DMS79 (cell line): ENCODE results near the gene RAB1A.
"Not testable (repeated sequence)": the region's sequence is repeated elsewhere in the genome, so short reads cannot be mapped to it uniquely, and the experiment has no call there.

Experiments used
- DNase-seq: peaks from one replicate; lab custom pipeline; 2025; lab: John Stamatoyannopoulos, UW

RAB1A gene

DNA sequence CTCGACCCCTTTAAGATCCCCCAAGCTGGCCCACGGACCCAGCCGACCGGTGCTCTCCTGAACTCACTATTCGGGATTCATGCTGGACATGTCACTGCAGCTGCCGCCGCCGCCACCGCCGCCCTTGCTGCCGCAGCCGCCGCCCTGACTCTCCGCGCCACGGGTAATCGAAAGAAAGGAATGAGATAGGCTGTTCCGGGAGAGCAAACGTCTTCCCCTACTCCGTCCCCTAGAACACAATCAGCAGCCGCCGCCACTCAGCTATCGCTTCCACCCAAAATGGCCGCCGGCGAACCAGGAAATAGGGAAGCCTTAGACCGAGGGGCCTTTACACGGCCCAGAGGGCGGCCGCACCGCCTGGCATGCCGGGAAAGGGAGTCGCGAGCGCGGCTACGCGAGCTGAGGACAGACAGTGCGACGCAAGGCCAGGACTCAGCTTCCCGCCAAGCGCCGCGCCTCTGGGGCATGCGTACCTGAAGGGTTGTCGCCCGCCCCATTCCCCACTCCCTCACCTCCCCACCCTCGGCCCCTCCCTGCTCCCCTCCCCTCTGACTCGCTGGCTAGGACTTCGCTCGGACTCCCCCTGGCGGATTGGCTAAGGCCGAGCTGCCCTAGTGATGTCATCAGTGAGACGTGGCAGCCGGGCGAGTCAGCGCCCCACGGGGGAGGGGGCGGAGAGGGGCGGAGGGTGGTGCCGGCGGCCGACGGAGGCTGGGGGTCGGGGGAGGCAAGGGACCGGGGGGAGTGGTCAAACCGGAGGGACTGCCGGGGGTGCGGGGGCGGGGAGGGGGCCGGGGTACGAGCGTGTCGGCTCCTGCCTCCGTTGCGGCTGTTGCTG lies at the start of gene RAB1A:
Gene RAB1A, minus strand, starts transcription at position 281 of the 838 bp plus-strand sequence. Its CDS starts 191 bp downstream, at position 90.
- DNase-seq: peak; percentile 99

DNA sequence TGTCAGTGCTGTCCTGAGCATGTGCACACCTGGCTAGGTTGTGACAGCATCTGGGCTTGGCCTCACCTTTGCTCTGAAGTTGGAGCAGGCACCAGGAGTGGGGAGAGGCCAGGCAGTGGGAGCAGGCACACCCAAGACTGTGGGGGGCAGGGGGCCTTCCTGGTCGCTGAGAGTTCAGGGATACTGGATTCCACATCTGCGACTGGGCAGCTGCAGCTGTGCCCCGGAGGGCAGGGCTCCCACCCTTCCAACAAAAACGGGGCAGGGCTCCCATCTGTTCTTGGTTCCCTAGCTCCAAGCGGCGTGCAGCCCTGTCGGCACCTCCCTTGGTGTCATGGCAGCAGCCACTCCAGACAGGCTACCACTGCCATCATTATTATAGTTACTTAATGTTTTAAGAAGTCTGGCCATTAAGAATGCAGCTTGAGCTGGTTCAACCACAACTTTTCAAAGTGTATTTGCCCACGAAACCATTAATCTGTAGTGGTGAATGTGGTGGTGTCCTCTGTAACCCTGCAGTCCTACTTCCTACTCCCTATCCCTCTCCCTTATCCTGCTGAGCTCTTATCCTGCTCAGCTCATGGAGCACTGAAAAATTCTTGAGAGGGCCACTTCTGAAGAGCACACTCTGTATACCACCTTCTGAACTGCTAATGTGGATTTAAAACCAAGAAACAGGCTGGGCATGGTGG lies 48.0 kb upstream of the RAB1A start:
- DNase-seq: peak; percentile 72

DNA sequence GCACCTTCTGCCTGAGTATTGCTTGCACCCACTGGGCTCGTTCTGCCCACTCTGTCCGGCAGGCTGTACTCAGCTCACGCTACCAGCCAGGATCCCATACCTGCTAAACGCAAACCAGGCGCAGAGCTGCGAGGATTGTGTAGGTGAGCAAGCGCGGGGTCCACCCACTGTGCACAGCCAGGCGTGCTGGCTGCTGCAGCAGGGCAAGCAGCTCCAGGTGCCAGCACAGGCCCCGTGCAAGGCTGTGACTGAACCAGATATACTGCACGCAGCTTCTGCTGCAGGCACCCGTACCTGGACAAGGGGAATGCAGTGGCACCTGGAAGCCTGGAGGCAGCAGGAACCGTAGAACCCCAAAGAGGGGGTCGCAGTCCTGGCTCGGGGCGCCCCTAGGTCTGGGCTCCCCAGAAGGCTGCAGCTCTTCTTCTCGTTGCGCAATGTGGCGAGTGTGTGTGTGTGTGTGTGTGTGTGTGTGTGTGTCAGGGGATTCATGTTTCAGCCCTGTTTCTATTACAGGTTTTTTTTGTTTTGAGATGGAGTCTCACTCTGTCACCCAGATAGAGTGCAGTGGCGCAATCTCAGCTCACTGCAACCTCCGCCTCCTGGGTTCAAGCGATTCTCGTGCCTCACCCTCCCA lies 46.1 kb upstream of the RAB1A start:
- DNase-seq: no peak

DNA sequence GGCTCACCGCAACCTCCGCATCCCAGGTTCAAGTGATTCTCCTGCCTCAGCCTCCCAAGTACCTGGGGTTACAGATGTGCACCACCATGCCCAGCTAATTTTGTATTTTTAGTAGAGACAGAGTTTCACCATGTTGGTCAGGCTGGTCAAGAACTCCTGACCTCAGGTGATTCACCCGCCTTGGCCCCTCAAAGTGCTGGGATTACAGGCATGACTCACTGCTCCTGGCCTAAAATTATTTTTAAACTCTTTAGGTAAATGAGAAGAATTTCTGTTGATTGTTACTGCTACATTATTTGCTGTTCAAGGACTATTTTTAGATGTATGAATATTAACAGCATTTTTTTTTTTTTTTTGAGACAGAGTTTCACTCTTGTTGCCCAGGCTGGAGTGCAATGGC lies 44.1 kb upstream of the RAB1A start:
- not testable (repeated sequence) for DNase-seq

DNA sequence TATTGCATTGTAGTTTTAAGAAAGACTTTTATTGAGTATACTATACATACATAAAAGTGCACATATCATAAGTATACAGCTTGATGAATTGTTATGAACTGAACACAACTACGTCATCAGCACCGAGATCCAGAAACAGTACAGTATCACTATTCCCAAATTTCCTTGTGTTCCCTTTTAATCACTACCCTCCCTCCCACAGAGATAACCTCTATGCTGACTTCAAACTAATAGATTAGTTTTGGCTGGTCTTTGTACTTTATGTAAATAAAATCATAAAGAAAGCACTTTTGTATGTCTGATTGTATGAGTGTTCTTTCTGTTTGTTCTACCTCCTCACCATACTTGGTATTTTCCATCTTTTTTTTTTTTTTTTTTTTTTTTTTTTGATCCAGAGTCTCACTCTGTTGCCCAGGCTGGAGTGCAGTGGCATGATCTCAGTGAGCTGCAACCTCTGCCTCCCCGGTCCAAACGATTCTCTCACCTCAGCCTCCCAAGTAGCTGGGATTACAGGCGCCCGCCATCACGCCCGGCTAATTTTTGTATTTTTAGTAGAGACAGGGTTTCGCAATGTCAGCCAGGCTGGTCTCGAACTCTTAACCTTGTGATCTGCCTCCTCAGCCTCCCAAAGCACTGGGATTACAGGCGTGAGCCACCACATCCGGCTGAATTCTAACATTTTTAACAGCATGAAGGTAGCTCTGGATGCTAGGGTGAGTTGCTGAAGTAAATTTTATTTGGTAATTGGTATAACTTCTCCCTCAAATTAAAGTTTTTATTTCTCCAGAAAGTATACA lies 43.3 kb upstream of the RAB1A start:
- no peak for DNase-seq

DNA sequence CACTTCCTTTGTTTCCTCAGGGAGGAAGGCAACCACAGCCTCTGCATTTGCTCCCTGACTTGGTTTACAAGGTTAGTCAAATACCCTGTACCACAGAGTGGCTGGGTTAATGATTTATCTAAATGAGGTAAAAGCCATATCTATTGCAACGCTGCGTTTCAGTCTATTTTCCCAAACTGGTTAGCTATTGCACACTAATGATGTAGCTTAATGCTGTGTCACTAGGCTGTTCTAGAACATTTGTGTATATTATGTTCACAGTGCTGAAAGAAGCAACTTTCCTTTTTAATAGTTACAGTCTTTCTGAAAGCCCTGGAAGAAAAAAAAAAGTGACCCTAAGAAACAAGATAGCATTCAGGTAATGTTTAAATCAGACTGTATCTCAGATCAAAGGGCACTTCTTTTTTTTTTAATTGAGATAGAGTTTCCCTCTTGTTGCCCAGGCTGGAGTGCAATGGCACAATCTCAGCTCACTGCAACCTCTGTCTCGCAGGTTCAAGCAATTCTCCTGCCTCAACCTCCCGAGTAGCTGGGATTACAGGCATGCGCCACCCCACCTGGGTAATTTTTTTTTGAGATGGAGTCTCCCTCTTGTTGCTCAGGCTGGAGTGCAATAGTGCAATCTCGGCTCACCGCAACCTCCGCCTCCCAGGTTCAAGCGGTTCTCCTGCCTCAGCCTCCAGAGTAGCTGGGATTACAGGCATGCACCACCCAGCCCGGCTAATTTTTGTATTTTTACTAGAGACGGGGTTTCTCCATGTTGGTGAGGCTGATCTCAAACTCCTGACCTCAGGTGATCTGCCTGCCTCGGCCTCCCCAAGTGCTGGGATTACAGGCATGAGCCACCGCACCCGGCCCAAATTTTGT lies 40.9 kb upstream of the RAB1A start:
- DNase-seq: not testable (repeated sequence)

DNA sequence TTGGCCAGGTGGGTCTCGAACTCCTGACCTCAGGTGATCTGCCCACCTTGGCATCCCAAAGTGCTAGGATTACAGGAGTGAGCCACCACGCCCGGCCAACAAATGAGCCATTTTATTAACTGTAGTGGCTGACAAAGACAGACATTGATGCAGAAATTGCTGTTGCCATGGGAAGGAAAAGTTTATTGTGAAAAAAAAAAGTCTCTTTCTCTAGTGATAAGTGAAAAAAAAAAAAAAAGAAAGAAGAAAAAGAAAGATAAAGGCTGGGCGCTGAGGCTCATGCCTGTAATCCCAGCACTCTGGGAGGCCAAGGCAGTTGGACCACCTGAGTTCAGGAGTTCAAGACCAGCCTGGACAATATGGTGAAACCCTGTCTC lies 39.8 kb upstream of the RAB1A start:
- DNase-seq: no peak

DNA sequence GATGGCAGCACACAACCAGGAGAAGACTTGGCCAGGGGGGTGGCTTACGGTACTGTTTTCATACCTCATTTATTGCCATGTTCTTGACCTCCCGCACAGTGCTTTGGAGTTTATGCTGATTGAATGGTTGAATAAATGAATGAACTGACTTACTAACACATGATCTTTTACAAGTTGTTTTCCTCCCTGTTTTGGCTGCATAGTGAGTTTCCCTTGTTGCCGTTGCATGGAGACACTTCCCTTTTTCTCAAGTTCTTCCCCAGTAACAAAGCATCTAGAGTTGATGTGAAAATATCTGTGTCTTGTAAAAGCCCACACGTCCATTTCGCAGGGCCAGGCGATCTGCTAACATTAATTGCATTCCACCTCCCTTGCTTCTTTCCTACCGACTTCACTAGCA lies 35.7 kb upstream of the RAB1A start:
- no peak for DNase-seq

DNA sequence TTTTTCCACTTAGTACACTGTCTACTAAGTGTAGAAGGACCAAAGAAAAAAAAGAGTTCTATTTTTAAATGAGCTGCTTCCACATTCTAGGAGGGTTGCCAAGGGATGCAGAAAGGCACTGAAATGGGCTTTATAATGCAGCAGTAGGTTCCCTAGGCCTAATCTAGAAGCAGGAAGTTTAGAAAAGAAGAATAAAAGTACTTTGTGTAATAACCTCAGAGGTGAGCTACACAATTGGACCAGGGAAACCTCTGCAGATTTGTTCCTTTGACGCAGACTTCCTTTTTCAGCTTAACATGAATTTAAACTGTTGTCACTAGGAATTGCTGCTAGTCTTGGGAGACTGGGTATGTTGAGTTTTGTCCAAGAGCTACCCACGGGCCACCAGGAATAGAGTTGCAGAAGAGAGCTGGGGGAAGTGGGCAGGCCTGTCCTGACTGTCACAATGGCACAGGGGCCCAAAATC lies 34.6 kb upstream of the RAB1A start:
- no peak for DNase-seq

DNA sequence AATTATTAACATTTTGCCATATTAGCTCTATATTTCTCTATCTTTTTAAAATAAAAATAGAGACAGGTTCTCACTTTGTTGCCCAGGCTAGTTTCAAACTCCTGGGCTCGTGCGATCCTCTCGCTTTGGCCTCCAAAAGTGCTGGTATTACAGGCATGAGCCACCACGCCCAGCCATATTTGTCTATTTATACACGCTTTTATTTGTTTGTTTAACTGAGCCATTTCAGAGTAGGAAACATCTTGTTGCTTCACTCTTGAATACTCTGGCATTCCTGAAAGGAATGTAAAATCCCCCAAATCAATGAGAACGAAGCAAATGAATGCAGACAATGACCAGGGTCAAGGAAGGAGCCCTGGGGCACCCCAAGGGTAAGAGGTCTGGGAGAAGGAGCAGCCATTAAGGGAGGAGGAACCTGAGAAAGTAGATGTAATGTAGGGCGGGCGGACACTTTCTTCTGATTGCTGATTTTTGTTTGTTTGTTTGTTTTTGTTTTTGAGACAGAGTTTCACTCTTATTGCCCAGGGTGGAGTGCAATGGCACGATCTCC lies 31.7 kb upstream of the RAB1A start:
- DNase-seq: no peak

DNA sequence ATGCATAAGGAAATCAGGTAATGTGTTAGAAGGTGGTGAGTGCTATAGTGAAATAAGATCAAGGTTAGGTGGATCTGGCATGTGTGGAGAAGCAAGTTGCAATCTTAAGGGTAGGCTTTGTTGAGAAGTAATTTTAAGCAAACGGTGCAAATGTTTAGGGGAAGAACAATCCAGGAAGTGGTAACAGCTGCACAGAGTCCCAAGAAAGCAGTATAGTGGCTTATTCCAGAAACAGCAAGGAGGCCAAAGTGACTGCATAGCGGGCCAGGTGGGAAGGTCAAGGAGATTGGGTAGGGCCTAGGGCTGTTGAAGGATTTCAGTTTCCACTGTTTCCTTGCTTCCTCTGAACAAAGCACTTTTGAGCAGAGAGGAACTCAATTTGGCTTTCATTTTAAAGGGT lies 30.0 kb upstream of the RAB1A start:
- DNase-seq: no peak

DNA sequence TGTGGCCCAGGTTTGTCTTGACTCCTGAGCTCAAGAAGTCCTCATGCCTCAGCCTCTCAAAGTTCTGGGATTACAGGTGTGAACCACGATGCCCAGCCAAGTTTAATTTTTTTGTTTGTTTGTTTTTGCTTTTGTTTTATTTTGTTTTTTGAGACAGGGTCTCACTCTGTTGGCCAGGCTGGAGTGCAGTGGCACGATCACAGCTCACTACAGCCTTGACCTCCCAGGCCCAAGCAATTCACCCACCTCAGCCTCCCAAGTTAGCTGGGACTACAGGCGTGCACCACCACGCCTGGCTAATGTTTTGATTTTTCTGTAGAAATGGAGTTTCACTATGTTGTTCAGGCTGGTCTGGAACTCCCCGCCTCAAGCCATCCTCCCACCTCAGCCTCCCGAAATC lies 29.4 kb upstream of the RAB1A start:
- DNase-seq: no peak

DNA sequence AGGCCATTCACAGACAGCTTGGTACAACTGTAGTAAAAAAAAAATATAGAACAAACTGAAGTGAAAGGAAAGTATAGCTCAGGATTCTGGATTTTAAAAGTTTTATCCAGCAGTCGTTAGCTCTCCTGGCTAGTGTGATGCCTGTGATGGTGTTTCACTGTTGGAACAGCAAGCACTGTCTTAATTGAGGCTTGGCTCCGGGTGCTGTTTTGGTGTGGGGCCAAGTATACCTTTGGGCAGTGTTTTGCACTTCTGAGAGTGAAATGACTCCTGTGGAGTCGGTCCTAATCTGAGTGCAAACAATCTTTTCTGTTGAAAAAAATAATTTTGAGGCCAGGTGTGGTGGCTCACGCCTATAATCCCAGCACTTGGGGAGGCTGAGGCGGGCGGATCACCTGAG lies 28.7 kb upstream of the RAB1A start:
- no peak for DNase-seq

DNA sequence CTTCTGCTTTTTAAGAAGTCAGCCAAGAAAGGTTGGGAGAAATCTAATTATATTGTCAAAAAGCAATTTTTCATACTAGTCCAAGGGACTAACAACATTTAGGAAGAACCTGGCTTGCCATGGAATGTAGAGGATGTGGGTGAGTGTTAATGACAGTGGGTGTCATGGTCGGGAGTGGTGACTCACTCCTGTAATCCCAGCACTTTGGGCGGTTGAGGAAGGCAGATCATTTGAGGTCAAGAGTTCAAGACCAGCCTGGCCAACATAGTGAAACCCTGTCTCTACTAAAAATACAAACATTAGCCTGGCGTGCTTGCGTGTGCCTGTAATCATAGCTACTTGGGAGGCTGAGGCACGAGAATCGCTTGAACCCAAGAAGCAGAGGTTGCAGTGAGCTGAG lies 27.9 kb upstream of the RAB1A start:
- not testable (repeated sequence) for DNase-seq

DNA sequence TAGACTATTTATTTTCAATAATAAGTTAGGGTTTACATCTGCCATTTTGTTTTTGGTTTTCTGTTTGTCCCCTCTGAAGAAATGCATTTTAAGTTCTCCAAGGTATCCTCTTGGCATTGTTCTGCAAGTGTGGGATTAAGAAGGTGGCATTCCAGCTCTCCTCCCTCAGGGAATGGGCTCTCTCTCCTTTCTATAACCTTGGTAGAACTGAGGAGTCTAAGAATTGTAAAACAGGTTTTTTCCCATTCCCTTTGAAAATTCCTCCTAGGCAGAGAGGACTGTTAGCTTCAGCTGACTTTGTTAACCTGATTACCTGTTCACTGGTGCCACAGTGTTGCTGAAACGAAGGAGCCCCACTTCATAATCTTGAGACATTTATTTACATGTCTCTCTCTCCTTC lies 26.1 kb upstream of the RAB1A start:
- DNase-seq: no peak

DNA sequence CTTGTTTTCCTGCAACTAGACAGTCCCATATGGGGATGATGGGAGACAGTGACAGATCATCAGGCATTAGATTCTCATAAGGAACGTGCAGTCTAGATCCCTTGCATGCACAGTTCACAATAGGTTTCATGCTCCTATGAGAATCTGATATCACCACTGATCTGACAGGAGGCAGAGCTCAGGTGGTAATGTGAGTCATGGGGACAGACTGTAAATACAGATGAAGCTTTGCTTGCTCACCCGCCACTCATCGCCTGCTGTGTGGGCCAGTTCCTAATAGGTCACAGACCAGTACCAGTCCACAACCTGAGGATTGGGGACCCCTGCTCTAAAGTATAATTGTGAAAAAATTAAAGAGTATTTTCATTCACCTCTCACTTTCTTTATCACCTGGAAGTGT lies 23.6 kb upstream of the RAB1A start:
- DNase-seq: no peak

DNA sequence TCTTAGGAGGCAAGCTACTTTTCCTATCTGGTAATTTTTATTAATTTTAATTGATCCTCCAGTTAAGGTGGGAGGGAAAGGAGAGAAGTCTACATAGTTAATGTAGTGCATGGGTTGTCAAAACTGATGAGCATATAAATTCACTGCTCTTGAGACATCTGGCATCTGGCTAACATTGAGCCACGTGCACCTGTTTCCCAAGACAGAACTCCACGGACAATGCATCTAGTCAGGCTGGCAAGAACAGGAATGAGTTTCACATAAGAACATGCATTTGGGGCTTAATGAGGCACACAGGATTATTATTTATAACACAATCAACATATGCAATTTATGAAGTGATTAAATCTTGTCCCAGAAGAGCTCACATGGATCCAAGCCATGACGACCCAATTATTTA lies 16.2 kb upstream of the RAB1A start:
- DNase-seq: no peak

DNA sequence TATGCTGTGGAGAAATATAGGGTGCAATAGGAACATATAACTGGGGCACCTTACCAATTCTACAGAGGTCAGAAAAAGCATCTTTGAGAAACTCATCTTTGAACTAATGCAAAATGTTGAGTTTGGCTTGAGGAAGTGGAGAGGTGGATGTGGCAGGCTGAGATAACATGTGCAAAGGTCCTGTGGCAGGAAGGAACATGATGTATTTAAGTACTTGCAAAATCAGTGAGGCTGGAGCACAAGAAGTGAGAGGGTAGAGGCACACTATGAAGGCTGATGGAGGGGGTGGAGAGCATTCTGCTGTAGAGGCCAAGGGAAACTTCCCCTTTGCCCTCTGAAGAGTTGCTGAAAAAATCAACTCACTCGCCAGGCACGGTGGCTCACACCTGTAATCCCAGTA lies 14.7 kb upstream of the RAB1A start:
- DNase-seq: no peak

DNA sequence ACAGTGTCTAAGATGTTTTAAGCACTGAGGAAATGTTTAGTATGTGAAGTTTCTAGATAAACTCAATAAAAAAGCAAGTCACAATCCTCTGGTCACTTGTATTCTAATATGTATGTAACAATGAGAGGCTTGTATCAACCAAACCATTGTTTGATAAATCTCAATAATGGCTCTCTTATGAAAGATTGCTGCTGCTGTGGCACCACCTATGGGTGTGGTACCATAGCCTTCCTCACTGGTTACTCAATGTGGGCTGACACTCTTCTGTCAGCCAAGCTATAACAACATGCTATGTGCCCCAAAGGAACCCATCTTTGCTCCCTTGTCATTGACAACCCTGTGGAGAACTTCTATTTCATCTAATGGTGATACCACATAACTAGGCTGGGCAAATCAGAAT lies 12.6 kb upstream of the RAB1A start:
- no peak for DNase-seq

DNA sequence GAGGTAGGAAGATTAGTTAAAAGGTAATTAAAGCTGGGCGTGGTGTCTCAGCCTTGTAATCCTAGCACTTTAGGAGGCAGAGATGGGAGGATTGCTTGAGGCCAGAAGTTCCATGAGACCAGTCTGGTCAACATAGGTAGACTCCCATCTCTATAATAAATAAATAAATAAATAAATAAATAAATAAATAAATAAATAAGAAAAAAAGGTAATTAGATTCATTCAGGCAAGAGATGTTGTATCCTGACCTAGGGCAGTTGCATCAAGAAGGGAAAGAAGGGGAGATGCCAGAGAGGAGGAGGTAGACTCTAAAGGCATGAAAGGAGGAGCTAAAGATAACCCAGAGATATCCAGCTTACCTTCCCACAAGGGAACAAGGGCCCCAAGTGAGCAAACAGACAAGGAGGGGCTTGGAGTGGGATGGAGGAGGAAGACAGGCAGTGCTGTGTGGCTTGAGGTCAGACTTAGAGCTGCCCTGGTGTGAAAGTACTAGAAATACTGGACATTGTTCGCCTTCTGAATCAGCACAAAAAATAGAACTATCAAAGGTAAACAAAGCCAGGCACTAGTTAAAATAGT lies 7.4 kb upstream of the RAB1A start:
- no peak for DNase-seq

DNA sequence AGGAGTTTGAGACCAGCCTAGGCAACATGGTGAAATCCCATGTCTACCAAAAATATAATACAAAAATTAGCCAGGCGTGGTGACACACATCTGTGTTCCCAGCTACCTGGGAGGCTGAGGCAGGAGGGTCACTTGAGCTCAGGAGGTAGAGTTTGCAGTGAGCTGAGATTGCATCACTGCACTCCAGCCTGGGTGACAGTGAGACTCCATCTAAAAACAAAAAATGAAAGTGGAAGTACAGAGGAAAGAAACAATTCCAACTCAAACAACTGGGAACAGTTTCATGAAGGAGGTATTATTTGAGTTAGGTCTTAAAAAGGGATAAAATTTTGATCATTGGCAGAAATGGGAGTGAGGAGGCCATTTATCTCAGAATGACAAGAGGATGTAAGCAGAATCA lies 6.3 kb upstream of the RAB1A start:
- no peak for DNase-seq
